HG03378 (cell line): Measurements from ENCODE around the gene PRR5.

ENCODE experiments used
- ATAC-seq: cut with Tn5 transposase; IDR thresholded peaks from one replicate; pipeline ENCODE4 v1.9.1; 2021; ENCODE audit warnings: mild to moderate bottlenecking, moderate library complexity; ENCODE audit not compliant: unreplicated experiment

Gene PRR5

DNA sequence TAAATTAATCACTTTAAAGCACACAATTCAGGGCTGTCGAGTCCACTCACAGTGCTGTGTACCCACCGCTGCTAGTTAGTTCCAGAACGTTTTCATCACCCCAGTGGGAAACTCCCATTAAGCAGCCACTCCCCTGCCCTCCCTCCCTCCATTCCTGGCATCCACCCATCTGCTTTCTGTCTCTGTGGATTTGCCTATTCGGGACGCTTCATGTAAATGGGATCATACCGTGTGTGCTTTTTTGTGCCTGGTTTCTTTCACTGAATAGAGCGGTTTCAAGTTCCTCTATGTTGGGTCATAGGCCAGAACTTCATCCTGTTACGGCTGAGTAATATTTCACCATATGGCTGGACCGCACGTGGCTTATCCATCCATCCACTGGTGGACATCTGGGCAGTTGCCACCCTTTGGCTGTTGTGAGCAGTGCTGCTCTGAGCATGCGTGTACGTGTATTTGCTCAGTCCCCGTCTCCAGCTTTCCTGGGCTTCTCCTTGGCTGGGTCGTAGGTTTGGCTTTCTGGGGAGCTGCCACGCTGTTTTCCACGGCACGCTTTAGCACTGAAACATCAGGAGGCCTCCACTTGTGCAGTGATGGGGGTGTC lies 80.5 kb downstream of the PRR5 start:
- ATAC-seq, result no peak

DNA sequence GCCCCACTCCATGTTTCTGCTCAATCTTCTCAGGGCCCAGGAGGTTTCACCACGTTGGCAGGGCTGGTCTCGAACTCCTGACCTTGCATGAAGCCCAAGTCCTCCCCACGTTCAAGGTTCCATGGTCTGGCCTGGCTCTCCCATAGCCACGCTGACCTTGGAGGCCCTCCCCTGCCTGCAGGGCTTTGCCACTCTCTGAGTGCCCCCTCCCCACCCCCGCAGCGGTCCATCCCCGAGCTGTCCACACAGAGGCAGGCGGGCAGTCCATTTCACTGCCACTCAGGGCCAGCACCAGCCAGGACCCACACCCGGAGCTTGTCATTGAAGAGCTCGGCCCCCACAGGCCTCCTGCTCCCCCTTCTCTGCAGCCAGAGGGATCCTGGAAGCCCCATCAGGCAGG lies 81.1 kb downstream of the PRR5 start:
- no peak for ATAC-seq

DNA sequence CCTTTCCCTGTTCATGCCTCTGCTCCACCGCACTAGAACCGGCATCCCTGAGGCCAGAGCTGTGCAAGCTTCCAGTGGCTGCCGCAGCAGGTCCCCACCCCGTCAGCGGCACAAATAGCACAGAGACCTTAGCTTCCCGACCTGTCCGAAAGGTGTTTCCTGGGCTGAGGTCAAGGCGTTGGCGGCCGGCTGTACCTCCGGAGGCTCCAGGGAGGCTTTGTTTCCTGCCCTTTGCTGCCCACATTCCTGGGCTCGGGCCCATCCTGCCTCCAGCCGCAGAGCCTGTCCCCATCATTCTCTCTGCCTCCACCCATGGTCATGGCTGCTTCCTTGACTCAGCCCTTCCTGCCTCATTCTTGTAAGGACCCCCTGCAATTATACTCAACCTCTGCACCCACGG lies 81.6 kb downstream of the PRR5 start:
- no peak for ATAC-seq

DNA sequence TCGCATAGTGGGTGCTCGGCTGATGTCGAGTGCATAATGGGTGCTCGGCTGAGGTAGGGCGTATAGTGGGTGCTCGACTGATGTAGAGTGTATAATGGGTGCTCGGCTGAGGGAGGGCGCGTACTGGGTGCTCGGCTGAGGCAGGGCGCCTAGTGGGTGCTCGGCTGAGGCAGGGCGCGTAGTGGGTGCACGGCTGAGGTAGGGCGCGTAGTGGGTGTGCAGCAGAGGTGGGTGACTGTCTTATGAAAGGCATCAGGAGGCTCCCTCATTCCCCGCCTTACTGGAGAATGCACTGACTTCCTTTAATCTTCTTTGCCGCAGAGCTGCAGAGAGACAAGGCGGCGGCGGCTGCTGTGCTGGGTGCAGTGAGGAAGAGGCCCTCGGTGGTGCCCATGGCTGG lies 84.1 kb downstream of the PRR5 start:
- no peak for ATAC-seq

DNA sequence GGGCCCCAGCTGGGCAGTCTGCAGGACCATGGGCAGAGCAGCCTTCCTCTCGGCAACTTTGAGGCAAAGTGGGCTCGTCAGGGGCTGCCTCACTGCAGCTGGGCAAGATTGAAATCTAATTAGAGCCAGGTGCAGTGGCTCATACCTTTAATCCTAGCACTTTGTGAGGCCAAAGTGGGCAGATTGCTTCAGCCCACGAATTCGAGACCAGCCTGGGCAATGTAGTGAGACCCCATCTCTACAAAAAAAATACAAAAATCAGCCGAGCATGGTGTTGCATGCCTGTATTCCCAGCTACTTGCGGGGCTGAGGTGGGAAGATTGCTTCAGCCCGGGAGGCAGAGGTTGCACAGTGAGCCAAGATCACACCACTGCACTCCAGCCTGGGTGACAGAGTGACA lies 84.6 kb downstream of the PRR5 start:
- ATAC-seq, result no peak
